BJ (cell line): Measurements from ENCODE around the gene HOXB4. TPM values are rescaled to one million over a fixed set of nuclear protein-coding genes. Genes with fewer than 3 reads are reported as not detected.

ENCODE experiments used
- CTCF ChIA-PET: fragments of 350-600 bp; formaldehyde crosslinking; extraction: SDS; loops from one replicate; lab custom pipeline; 2021; ENCODE audit warnings: antibody characterized with exemption, inconsistent platforms; lab: Yijun Ruan, JAX
- POLR2A ChIA-PET: fragments of 300-600 bp; sonication (Branson Sonifier 250); formaldehyde crosslinking; extraction: SDS; loops from one replicate; lab custom pipeline; 2021; ENCODE audit warnings: antibody characterized with exemption; lab: Charles Lee
- DNase-seq: peaks from one replicate; pipeline ENCODE4 v3.0.0-alpha.2; 2011; ENCODE audit warnings: low read depth
- H3K27me3 ChIP-seq: 2 replicates; pipeline ENCODE4 v1.6.0; 2011; ENCODE audit warnings: low read length; ENCODE audit not compliant: control insufficient read depth, insufficient read depth
- H3K36me3 ChIP-seq: 2 replicates; pipeline ENCODE4 v1.5.1; 2011; ENCODE audit warnings: low read length; ENCODE audit not compliant: control insufficient read depth, insufficient read depth
- H3K4me3 ChIP-seq: 2 replicates; pipeline ENCODE4 v1.5.1; 2011; ENCODE audit warnings: low read depth, mild to moderate bottlenecking, control low read depth, low read length
- polyA plus RNA-seq: library from polyadenylated mRNA; depleted of rRNA; stranded (reverse); fragments of >200 nt; gene quantifications from 2 replicates; pipeline ENCODE4 v1.2.3, GENCODE V29; 2011
- TF ChIP-seq, protein P1 (sequence below): IDR thresholded peaks from 2 replicates; pipeline ENCODE4 v1.5.1; 2011; ENCODE audit warnings: low read depth, mild to moderate bottlenecking, control low read depth, inconsistent platforms, low read length, moderate library complexity; ENCODE audit not compliant: insufficient read depth

Gene HOXB4
- polyA plus RNA-seq, 1 experiment = not detected

DNA sequence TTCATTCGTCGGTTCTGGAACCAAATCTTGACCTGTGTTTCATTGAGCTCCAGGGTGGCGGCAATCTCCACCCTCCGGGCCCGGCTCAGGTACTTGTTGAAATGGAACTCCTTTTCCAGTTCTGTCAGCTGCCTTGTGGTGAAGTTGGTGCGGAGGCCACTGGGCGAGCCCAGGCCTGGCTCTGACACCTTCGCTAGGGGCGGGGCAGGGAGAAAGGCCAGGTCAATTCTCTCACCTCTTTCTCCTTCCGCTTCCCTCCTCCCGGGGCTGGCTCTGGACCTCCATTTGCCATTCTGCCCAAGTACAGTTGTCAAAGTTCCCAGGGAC lies 48.5 kb downstream of the HOXB4 start:
- no peak overlapping the region for H3K4me3 ChIP-seq
- TF ChIP-seq, protein P1, sequence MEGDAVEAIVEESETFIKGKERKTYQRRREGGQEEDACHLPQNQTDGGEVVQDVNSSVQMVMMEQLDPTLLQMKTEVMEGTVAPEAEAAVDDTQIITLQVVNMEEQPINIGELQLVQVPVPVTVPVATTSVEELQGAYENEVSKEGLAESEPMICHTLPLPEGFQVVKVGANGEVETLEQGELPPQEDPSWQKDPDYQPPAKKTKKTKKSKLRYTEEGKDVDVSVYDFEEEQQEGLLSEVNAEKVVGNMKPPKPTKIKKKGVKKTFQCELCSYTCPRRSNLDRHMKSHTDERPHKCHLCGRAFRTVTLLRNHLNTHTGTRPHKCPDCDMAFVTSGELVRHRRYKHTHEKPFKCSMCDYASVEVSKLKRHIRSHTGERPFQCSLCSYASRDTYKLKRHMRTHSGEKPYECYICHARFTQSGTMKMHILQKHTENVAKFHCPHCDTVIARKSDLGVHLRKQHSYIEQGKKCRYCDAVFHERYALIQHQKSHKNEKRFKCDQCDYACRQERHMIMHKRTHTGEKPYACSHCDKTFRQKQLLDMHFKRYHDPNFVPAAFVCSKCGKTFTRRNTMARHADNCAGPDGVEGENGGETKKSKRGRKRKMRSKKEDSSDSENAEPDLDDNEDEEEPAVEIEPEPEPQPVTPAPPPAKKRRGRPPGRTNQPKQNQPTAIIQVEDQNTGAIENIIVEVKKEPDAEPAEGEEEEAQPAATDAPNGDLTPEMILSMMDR = no peak
- POLR2A ChIA-PET = no interaction called here
- no peaks in the 10 kb centered on the region for H3K36me3 ChIP-seq
- CTCF ChIA-PET = no interaction called here
- peaks cover 44% of the 10 kb centered on the region for H3K27me3 ChIP-seq
- no peak for DNase-seq

DNA sequence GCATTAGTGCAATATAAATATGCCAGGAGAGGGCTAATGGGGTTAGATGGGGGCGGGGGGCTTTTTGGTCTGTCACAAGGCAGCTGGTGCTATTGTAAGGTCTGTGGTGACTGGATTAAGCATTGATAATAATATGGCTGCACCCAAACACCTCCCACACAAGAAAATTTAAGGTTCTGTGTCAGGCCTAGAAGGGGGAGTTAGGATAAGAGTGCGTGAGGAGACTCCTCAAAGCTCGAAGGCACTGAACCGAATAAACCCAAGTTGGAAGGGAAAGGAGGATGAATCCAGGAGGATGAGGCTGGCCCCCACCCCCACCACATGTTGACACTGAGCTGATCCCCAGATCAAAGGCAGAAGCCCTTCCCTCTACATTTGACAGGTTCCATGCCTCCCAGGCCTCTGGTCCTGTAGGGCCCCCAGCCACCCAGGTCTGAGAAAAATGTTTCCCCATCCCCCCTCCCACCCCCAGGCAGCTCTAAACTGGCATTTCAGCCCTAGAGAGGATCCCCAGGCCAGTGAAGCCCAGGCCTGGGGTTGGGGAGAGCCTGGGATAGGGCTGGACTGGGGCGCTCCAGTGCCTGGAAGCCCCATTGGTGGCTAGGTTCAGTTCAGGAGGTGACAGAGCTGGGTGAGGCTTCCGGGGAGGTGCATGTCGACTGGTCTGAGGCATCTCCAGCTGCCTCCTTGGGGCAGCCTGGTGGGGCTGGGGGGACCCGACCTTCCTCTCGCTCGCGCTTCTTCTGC lies 49.0 kb downstream of the HOXB4 start:
- TF ChIP-seq, protein P1 = no peak
- ChIA-PET CTCF (interaction anchor here (0.6 to 1.5 kb wide), 2 partner anchors 40 to 447 kb away, joined by 3 to 4 read pairs; no protein-coding TSS in a partner anchor), POLR2A (no interaction called here)
- Histone ChIP-seq H3K27me3 (peaks cover 44% of the 10 kb centered on the region), H3K4me3 (no peak overlapping the region), H3K36me3 (no peaks in the 10 kb centered on the region)
- DNase-seq = no peak

DNA sequence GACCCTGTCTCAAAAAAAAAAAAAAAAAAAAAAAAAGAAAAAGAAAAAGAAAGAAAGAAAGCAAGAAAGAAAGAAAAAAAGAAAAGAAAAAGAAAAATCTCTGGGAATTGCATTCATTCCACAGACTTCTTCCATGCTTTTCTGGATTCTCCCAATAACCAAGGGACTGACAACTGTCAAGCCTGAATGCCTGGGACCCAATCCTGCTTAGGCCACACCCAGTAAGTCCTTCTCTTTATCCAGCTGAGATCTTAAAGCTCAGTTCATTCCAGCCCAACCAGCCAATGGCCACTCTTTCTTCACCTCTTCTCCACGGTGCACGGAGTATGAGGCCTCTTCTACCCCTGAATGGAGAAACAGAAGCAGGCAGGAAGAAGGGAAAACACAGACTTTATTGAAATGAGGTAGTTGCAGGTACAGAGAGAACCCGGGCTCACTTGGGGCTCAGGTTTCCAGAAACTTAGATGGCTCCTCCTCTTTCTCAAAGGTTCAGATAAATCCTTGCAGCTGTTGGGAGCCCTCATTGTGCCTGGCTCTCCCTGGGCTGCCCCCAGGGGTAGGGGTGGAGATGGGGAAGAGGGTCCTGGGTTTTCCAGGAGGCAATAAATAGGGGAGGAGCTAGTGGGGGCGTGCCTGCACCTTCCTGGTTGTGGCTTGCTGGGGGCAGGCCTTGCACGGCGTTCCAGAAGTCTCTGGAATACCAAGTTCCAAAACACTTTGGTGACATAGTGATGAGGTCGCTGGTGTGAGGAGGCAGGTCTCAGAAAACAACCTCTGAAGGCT lies 49.8 kb downstream of the HOXB4 start:
- POLR2A ChIA-PET = no interaction called here
- no peaks in the 10 kb centered on the region for H3K36me3 ChIP-seq
- TF ChIP-seq, protein P1 = no peak

DNA sequence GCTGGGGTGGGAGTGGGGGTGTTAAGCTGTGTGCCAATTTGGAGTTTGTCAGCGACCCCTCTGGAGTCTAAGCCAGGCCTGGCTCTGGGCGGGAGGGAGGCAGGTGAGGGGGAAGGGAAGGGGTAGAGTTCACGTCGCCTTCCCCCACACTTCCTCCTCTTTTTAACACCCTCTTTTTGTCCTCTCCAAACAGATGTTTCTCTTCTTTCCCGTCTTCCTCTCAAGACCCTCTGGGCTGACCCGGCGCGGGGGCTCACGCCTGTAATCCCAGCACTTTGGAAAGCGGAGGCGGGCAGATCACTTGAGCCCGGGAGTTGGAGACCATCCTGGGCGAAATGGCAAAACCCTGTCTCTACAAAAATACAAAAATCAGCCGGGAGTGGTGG lies 50.6 kb downstream of the HOXB4 start:
- H3K36me3 ChIP-seq = no peaks in the 10 kb centered on the region
- TF ChIP-seq, protein P1 = no peak
- POLR2A ChIA-PET = no interaction called here
- CTCF ChIA-PET = interaction anchor here (1.5 kb wide), 1 partner anchor 42 kb away, joined by 4 read pairs; no protein-coding TSS in a partner anchor
- H3K27me3 ChIP-seq = peaks cover 47% of the 10 kb centered on the region
- H3K4me3 ChIP-seq = no peak overlapping the region
- DNase-seq = no peak

More for the DNA sequence above, 49.8 kb downstream of the HOXB4 start:
- DNase-seq = no peak
- Histone ChIP-seq H3K4me3 (no peak overlapping the region), H3K27me3 (peaks cover 48% of the 10 kb centered on the region)
- CTCF ChIA-PET = interaction anchor here (0.6 to 1.5 kb wide), 2 partner anchors 41 to 446 kb away, joined by 3 to 4 read pairs; no protein-coding TSS in a partner anchor
